AG08395 (cell line): ENCODE data around the gene ANKRD31.
"Not testable (repeated sequence)": the region's sequence is repeated elsewhere in the genome, so short reads cannot be mapped to it uniquely, and the experiment has no call there.

Source experiments
- DNase-seq: peaks from one replicate; pipeline ENCODE4 v3.0.0; 2012; ENCODE audit warnings: mixed read lengths, low spot score

The ANKRD31 gene

GRCh38 chr5:75236322-75237316 lies at the start of gene ANKRD31:
ANKRD31 (minus strand) TSS chr5:75236878; CDS start chr5:75236686, 192 bp downstream.
- DNase-seq = peak; percentile 95

- DNase-seq = no peak
Observed at GRCh38 chr5:75286211-75286773, 49.6 kb upstream of the ANKRD31 start.

GRCh38 chr5:75282581-75282980 lies 45.9 kb upstream of the ANKRD31 start:
- DNase-seq = no peak

- no peak for DNase-seq
Observed at GRCh38 chr5:75281716-75282465, 45.2 kb upstream of the ANKRD31 start.

GRCh38 chr5:75279321-75279720 lies 42.6 kb upstream of the ANKRD31 start:
- no peak for DNase-seq

GRCh38 chr5:75277463-75277862 lies 40.8 kb upstream of the ANKRD31 start:
- no peak for DNase-seq

- DNase-seq = no peak
Observed at GRCh38 chr5:75275756-75276155, 39.1 kb upstream of the ANKRD31 start.

- no peak for DNase-seq
Observed at GRCh38 chr5:75275147-75275546, 38.5 kb upstream of the ANKRD31 start.

- no peak for DNase-seq
Observed at GRCh38 chr5:75274486-75274885, 37.8 kb upstream of the ANKRD31 start.

GRCh38 chr5:75270605-75271004 lies 33.9 kb upstream of the ANKRD31 start:
- not testable (repeated sequence) for DNase-seq

- peak; percentile 14 for DNase-seq
Observed at GRCh38 chr5:75265731-75266130, 29.1 kb upstream of the ANKRD31 start.

GRCh38 chr5:75262271-75262670 lies 25.6 kb upstream of the ANKRD31 start:
- no peak for DNase-seq

- no peak for DNase-seq
Observed at GRCh38 chr5:75260708-75261107, 24.0 kb upstream of the ANKRD31 start.

- DNase-seq = not testable (repeated sequence)
Observed at GRCh38 chr5:75250452-75250851, 13.8 kb upstream of the ANKRD31 start.

- DNase-seq = no peak
Observed at GRCh38 chr5:75245023-75245422, 8.3 kb upstream of the ANKRD31 start.

GRCh38 chr5:75243510-75243909 lies 6.8 kb upstream of the ANKRD31 start:
- DNase-seq = no peak

- DNase-seq = no peak
Observed at GRCh38 chr5:75243100-75243499, 6.4 kb upstream of the ANKRD31 start.

GRCh38 chr5:75242067-75242466 lies 5.4 kb upstream of the ANKRD31 start:
- no peak for DNase-seq

GRCh38 chr5:75239681-75240080 lies 3.0 kb upstream of the ANKRD31 start:
- no peak for DNase-seq

- DNase-seq = no peak
Observed at GRCh38 chr5:75235711-75236110, 967 bp downstream of the ANKRD31 start.

- DNase-seq = no peak
Observed at GRCh38 chr5:75234251-75234650, 2.4 kb downstream of the ANKRD31 start.

GRCh38 chr5:75226916-75227315 lies 9.8 kb downstream of the ANKRD31 start:
- no peak for DNase-seq

- DNase-seq = no peak
Observed at GRCh38 chr5:75225506-75225905, 11.2 kb downstream of the ANKRD31 start.
